Neural crest cell (in vitro differentiated cells): Measurements from ENCODE around the gene ACBD5. TPM values are rescaled to one million over a fixed set of nuclear protein-coding genes. Genes with fewer than 3 reads are reported as not detected.
"Not testable (repeated sequence)": the region's sequence is repeated elsewhere in the genome, so short reads cannot be mapped to it uniquely, and the experiment has no call there.

Experiments
- DNase-seq: peaks from one replicate; pipeline ENCODE4 v3.0.0; 2021; ENCODE audit warnings: low read depth, mixed read lengths, low spot score
- H3K27ac Mint-ChIP-seq: one replicate; pipeline ENCODE4 v1.8.0; 2021; ENCODE audit warnings: mild to moderate bottlenecking, mixed read lengths; ENCODE audit not compliant: unreplicated experiment
- H3K27me3 Mint-ChIP-seq: 2 replicates; pipeline ENCODE4 v1.8.0; 2021; ENCODE audit warnings: low read depth, mild to moderate bottlenecking, mixed read lengths
- H3K36me3 Mint-ChIP-seq: 2 replicates; pipeline ENCODE4 v1.8.0; 2021; ENCODE audit warnings: low read depth, mild to moderate bottlenecking, mixed read lengths
- H3K4me1 Mint-ChIP-seq: 2 replicates; pipeline ENCODE4 v1.8.0; 2021; ENCODE audit warnings: mixed read lengths
- H3K4me3 Mint-ChIP-seq: one replicate; pipeline ENCODE4 v1.8.0; 2021; ENCODE audit warnings: mild to moderate bottlenecking, mixed read lengths
- H3K9me3 Mint-ChIP-seq: 2 replicates; pipeline ENCODE4 v1.8.0; 2021; ENCODE audit warnings: mixed read lengths
- CTCF ChIP-seq: fragments of 200-600 bp; sonication (generic); conservative IDR thresholded peaks from 2 replicates; pipeline ENCODE4 v1.5.0; 2021; ENCODE audit warnings: antibody characterized with exemption, mild to moderate bottlenecking
- total RNA-seq: library from RNA; stranded (reverse); gene quantifications from 2 replicates; pipeline ENCODE4 v1.2.1, GENCODE V29; 2021

ACBD5 gene
- total RNA-seq, 1 donor from 2014 or later: 17.4 TPM

- Mint-ChIP-seq H3K9me3 (no peaks in the 10 kb centered on the region), H3K27ac (no peak overlapping the region), H3K4me1 (no peaks in the 10 kb centered on the region), H3K27me3 (no peaks in the 10 kb centered on the region), H3K4me3 (no peak overlapping the region), H3K36me3 (peaks cover 12% of the 10 kb centered on the region)
- no peak for TF ChIP-seq CTCF
- DNase-seq: no peak
These were observed 52.3 kb downstream of the ACBD5 start for GRCh38 chr10:27188259-27188658.

GRCh38 chr10:27169849-27170248 is 70.7 kb downstream of the ACBD5 start:
- no peaks in the 10 kb centered on the region for H3K27me3 Mint-ChIP-seq
- no peak overlapping the region for H3K27ac Mint-ChIP-seq
- no peak overlapping the region for H3K4me3 Mint-ChIP-seq
- H3K9me3 Mint-ChIP-seq: no peaks in the 10 kb centered on the region
- no peak for TF ChIP-seq CTCF
- H3K4me1 Mint-ChIP-seq: no peaks in the 10 kb centered on the region
- H3K36me3 Mint-ChIP-seq: peaks cover 12% of the 10 kb centered on the region
- no peak for DNase-seq

DNA sequence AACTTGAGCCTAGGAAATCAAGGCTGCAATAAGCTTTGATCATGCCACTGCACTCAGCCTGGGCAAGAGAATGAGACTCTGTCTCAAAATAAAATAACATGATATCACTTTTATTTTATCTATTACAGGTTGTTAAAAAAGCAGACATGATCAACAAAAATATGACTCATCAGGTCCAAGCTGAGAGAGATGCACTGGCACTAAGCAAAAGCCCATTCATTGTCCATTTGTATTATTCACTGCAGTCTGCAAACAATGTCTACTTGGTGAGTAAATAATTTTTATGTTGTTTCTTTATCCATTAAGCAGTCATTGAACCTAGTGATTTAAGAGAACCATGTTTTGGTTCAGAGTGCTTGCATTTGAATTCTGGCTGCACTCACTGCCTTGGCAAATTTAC is 82.2 kb downstream of the ACBD5 start:
- no peak overlapping the region for H3K4me3 Mint-ChIP-seq
- DNase-seq: no peak
- no peak overlapping the region for H3K27ac Mint-ChIP-seq
- H3K36me3 Mint-ChIP-seq: peaks cover 12% of the 10 kb centered on the region
- H3K9me3 Mint-ChIP-seq: no peaks in the 10 kb centered on the region
- TF ChIP-seq CTCF: no peak
- H3K4me1 Mint-ChIP-seq: peaks cover 36% of the 10 kb centered on the region
- no peaks in the 10 kb centered on the region for H3K27me3 Mint-ChIP-seq

- H3K36me3 Mint-ChIP-seq: peaks cover 15% of the 10 kb centered on the region
These were observed 83.4 kb downstream of the ACBD5 start for GRCh38 chr10:27157150-27157549.

GRCh38 chr10:27156566-27156965 is 84.0 kb downstream of the ACBD5 start:
- DNase-seq, H3K27me3 Mint-ChIP-seq, H3K9me3 Mint-ChIP-seq: not testable (repeated sequence)
- peak overlapping the region; percentile 100 for H3K4me3 Mint-ChIP-seq
- peak overlapping the region; percentile 89 for H3K27ac Mint-ChIP-seq
- peaks cover 14% of the 10 kb centered on the region for H3K36me3 Mint-ChIP-seq
- H3K4me1 Mint-ChIP-seq: peaks cover 51% of the 10 kb centered on the region

More at GRCh38 chr10:27157150-27157549, 83.4 kb downstream of the ACBD5 start:
- peaks cover 47% of the 10 kb centered on the region for H3K4me1 Mint-ChIP-seq
- H3K4me3 Mint-ChIP-seq: peak overlapping the region; percentile 100
- H3K27me3 Mint-ChIP-seq: no peaks in the 10 kb centered on the region
- no peaks in the 10 kb centered on the region for H3K9me3 Mint-ChIP-seq
- H3K27ac Mint-ChIP-seq: peak overlapping the region; percentile 91
- no peak for DNase-seq
- no peak for TF ChIP-seq CTCF

DNA sequence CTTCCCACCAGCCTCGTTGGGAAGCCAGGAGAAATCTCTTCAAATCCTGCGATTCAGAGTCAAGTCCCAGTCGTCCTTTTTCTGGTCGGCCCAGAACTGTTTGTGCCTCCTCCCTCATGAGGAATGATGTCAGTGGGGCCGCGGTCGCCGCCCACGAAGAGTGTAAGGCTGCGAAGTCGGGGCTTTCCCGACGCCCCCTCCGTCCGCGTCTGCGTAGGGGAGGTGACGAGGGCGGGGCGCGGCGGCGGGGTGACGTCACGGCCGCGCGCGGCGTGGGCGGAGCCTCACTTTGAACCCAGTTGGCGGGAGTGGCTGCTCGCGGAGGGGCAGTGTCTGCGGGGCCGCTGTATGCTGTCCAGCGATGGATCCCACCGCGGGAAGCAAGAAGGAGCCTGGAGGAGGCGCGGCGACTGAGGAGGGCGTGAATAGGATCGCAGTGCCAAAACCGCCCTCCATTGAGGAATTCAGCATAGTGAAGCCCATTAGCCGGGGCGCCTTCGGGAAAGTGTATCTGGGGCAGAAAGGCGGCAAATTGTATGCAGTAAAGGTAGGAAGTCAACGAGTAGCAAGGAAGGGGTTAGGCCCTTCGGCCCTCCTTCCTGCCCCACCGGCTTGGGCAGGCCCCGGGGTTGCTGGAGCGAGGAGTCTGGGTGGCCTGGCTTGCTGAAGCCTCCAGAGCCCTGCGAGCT is 85.4 kb downstream of the ACBD5 start, which contains the start of gene MASTL:
MASTL (plus strand) TSS at position 287 of the 689 bp plus-strand sequence; CDS start at position 362, 75 bp downstream.
- DNase-seq: peak; percentile 83
- Mint-ChIP-seq H3K27ac (peak within 1 kb of the TSS; percentile 99), H3K4me3 (peak within 1 kb of the TSS; percentile 100), H3K27me3 (no peaks in the 10 kb centered on the region), H3K4me1 (peaks cover 55% of the 10 kb centered on the region), H3K36me3 (peaks cover 16% of the 10 kb centered on the region), H3K9me3 (no peaks in the 10 kb centered on the region)
- TF ChIP-seq CTCF: no peak
